ENCODE data around the gene IL6ST.

DNA sequence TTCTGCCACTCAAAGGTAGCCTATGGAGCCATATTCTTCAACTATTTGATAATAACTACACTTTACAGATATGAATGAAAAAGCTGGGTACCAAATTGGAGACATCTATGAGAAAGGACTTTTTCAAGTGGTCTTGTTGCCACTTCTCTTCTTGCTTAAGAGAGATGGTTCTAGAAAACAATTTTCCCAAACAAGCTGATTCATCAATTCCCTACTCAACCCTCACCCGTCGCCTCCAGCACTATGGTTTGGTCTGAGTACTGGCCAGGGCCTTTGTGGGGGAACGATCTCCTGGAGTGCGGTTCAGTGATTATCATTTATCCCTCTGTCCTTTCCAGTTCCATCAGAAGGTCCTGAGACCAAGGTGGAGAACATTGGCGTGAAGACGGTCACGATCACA is 86.8 kb downstream of the IL6ST start:
- TF ChIP-seq, protein P1, sequence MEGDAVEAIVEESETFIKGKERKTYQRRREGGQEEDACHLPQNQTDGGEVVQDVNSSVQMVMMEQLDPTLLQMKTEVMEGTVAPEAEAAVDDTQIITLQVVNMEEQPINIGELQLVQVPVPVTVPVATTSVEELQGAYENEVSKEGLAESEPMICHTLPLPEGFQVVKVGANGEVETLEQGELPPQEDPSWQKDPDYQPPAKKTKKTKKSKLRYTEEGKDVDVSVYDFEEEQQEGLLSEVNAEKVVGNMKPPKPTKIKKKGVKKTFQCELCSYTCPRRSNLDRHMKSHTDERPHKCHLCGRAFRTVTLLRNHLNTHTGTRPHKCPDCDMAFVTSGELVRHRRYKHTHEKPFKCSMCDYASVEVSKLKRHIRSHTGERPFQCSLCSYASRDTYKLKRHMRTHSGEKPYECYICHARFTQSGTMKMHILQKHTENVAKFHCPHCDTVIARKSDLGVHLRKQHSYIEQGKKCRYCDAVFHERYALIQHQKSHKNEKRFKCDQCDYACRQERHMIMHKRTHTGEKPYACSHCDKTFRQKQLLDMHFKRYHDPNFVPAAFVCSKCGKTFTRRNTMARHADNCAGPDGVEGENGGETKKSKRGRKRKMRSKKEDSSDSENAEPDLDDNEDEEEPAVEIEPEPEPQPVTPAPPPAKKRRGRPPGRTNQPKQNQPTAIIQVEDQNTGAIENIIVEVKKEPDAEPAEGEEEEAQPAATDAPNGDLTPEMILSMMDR (IDR thresholded peaks at IDR 0.05; ENCODE audit: low read length): no peak
- no peak for TF ChIP-seq EZH2 (IDR thresholded peaks at IDR 0.05; ENCODE audit: borderline replicate concordance, low read length)
